Renal cortical epithelial cell (primary cell): Measurements from ENCODE around the gene PSG11. TPM values are rescaled to one million over a fixed set of nuclear protein-coding genes. Genes with fewer than 3 reads are reported as not detected.
"Not testable (repeated sequence)": the region's sequence is repeated elsewhere in the genome, so short reads cannot be mapped to it uniquely, and the experiment has no call there.

Source experiments
- DNase-seq: peaks from one replicate; pipeline ENCODE4 v3.0.0-alpha.2; 2011; ENCODE audit warnings: low read depth
- total RNA-seq: library from RNA; depleted of rRNA; stranded (reverse); fragments of >200 nt; gene quantifications from 2 replicates; pipeline ENCODE4 v1.2.3, GENCODE V29; 2014

Gene PSG11
- total RNA-seq = not detected in 2 replicates

DNA sequence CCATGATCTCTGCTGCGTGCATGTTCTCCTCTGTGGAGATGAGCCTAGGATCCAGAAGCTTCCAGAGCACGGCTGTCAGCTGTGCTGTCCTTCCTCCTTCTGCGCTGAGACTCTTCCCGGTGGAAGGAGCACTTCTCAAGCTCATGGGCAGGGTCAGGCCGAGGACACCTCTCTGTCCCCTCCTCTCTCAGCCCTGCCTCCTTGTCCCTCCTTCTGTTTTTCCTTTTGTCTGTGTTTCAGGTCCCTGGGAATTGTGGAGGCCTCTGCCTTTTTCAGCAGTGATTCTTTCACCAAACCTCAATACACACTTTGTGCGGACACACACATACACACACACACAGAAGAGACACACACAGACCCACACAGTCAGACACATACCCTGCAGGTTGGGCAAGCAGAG is at the start of gene PSG11:
PSG11 (minus strand) TSS at position 101 of the 400 bp plus-strand sequence; CDS start at position 4, 97 bp downstream.
- DNase-seq = not testable (repeated sequence)

GRCh38 chr19:43062418-43062817 is 36.1 kb upstream of the PSG11 start:
- not testable (repeated sequence) for DNase-seq

GRCh38 chr19:43061326-43061725 is 35.1 kb upstream of the PSG11 start:
- DNase-seq = not testable (repeated sequence)

DNA sequence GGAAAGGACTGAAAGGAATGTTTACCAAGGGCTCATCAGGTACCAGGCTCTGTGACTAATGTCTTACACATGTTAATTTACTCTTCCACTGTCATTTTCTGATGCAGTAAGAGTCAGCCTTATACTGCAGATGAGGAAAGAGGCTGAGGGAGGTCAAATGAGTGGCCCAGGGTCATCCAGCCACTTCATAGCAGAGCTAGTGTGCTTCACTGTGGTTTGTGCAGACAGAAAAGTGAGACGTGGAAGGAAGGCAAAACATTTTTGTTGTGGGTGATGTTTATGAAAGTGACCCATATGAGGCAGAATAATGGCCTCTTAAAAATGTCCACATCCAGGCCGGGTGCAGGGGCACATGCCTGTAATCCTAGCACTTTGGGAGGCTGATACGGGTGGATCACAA is 34.0 kb upstream of the PSG11 start:
- not testable (repeated sequence) for DNase-seq

- DNase-seq = not testable (repeated sequence)
Measured at GRCh38 chr19:43059482-43059881, 33.2 kb upstream of the PSG11 start.

DNA sequence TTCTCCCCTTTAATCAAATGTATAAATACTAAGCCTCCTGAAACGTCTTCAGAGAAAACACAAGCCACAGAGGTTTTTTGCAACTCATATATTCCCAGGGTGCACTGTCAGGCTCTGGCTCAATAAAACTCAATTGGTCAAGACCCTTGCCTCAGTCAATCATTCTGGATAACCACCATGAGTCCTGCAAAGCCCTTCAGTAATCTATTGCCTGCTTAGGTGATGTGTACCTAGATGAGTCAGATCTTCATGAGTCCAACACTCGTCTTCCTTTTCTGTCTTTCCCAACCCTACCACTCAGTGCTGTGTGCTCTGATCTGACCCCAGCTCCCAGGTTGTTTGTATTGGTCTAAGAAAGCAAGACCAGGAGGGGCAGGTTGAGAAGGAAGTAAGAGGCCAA is 32.2 kb upstream of the PSG11 start:
- DNase-seq = not testable (repeated sequence)

DNA sequence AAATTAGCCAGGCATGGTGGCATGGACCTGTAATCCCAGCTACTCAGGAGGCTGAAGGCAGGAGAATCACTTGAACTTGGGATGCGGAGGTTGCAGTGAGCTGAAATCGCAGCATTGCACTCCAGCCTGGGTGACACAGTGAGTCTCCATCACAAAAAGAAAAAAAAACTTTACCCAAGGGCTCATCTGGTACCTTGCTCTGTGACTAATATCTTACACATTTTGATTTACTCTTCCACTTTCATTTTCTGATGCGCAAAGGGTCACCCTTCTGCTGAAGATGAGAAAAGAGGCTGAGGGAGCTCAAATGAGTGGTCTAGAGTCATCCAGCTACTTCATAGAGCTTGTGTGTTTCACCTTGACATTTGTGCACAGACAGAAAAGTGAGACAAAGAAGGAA is 21.7 kb upstream of the PSG11 start:
- not testable (repeated sequence) for DNase-seq

GRCh38 chr19:43046578-43046977 is 20.3 kb upstream of the PSG11 start:
- DNase-seq = not testable (repeated sequence)

- DNase-seq = not testable (repeated sequence)
Measured at GRCh38 chr19:43043492-43044180, 17.4 kb upstream of the PSG11 start.

GRCh38 chr19:43031645-43032044 is 5.4 kb upstream of the PSG11 start:
- peak; percentile 22 for DNase-seq

- DNase-seq = no peak
Measured at GRCh38 chr19:43028866-43029265, 2.6 kb upstream of the PSG11 start.

DNA sequence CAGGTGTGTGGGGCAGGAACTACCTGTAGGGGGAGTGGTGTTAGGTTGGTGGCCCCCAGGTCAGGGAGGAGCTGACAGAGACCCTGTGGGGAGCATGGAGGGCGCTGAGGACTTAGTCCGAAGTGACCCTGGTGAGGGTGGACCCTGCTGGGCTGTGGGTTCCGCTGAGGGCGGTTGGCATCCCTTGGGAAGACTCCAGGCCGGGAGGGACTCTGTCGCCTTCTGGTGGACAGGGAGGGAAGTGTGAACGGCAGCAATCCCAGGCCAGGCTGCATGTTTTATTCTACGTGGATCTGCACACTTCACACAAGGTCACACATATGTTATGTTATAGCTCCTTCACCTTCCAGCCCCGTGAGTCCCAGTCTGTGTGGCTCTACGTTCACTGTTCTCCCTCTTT is 1.7 kb upstream of the PSG11 start:
- DNase-seq = not testable (repeated sequence)

DNA sequence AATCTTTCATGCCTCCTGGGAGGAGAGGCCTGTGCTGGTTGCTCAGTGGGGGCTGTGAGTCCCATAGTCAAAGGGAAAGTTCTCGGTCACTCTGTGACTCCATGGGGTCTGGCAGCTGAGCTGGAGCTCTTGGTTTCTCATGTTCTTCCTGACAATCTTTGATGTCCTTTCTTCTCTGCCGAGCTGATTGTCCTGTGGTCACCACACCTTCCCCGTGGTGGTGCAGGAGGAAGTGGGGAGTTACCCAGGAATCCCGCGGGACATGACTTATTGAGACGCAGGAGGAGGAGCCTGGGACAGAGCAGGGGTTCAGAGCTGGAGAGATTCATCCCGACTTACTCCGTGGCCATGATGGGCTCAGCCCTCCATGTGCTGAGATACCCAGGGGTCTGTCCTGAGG is 792 bp upstream of the PSG11 start:
- not testable (repeated sequence) for DNase-seq

DNA sequence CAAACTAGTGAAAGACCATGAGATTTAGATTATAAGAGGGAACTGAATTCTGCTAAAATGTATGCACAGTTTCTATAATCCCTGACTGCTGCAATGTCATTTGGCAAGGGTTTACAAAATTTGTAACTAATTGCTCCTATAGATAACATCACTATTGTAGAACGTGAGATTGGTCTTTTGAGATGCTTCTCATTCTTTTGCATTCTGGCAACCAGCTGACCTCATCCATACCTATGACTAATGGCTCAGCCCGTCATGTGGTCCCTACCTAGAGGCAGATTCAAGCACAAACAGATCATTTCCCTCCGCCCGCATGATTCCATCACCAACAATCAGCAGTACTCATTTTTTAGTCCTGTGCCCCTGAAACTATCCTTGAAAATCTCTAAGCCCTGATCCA is 4.2 kb downstream of the PSG11 start:
- peak; percentile 74 for DNase-seq

DNA sequence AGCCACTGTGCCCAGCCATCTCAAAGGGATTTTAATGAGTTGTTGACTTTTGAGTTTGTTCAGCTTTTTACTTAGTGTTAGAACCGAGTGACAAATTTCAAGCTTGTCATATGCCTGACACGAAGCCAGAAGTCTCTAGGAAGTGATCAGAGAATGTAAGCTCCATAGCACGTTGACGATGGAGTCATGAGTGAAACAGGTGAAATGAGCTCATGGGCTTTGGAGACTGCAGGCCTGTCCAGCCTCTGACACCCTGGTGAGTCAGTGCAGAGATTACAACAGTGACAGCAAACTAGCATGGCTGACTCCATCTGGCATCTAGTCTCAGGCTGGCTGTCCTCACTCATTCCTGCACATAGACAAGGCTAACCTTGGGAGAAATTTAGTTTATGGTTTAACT is 4.6 kb downstream of the PSG11 start:
- peak; percentile 80 for DNase-seq

GRCh38 chr19:43019588-43019987 is 6.7 kb downstream of the PSG11 start:
- DNase-seq = not testable (repeated sequence)

- not testable (repeated sequence) for DNase-seq
Measured at GRCh38 chr19:43005841-43006240, 20.4 kb downstream of the PSG11 start.

DNA sequence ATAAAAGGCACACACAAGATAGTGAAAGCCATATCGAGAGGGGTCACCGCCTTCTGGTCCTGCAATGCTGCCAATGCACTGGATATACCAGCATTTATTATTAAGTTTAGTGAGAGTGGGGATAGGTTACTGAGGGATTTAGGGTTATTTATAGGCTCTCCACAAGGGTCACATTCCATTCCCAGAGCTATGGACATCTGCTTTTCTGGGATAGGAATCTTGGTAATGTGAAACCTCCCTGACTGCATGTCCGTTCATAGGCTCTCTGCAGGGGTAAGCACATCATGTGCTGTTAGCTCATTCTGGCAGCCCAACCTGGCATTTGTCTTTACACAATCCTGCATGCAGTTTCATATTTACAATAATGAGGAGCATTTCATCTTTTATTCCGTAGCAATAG is 21.4 kb downstream of the PSG11 start:
- not testable (repeated sequence) for DNase-seq

DNA sequence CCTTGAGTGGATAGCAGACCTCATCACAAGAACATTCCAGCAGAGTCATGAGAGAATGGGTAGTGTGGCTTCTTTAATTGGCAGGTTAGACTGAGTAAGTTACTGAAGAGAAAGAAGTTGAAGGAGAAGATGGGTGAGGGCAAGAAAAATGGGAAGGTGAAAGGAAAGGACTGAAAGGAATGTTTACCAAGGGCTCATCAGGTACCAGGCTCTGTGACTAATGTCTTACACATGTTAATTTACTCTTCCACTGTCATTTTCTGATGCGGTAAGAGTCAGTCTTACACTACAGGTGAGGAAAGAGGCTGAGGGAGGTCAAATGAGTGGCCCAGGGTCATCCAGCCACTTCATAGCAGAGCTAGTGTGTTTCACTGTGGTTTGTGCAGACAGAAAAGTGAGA is 22.6 kb downstream of the PSG11 start:
- DNase-seq = not testable (repeated sequence)

DNA sequence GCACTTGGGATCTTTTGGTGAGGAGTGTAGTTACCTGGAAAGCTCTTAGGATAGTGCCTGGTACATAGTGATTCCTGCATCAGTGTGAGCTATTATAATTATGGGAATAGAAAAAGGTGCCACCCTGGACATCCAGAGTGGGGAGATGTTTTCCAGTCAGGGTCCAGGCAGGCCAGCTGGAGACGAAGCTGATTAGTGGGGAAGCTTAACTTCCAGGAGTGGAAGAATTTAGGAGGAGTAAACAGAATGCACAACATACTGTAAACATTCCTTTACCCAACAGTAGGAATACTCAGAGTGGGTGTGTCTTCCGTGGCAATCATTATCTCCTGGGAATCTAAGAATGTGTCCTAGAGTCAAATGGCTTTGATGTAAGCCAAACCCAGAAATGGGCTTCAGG is 23.3 kb downstream of the PSG11 start:
- not testable (repeated sequence) for DNase-seq

GRCh38 chr19:42996161-42996560 is 30.1 kb downstream of the PSG11 start:
- not testable (repeated sequence) for DNase-seq

GRCh38 chr19:42992029-42992604 is 34.2 kb downstream of the PSG11 start:
- not testable (repeated sequence) for DNase-seq

DNA sequence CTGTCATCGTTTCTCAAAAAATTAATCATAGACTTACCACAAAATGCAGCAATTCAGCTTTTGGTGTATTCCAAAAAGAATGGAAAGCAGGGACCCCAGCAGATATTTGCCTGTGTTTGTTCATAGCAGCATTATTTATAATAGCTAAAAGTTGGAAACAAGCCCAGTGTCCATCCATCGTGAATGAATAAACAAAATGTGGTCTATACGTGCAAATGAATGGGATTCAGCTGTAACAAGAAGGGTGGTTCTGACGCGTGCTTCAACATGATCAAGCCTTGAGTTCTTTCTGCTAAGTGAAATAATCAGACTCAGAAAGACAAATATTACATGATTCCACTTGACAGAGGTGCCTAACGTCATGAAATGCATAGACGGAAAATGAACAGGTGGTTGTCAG is 36.4 kb downstream of the PSG11 start:
- DNase-seq = no peak
